Measurements from ENCODE around the gene SYNGR3.

SYNGR3 gene

GRCh38 chr16:1980030-1980769 is 9.6 kb upstream of the SYNGR3 start:
- Histone ChIP-seq H3K4me3 (replicated peaks; ENCODE audit: low read depth, low read length) (no peak overlapping the region), H3K36me3 (ENCODE audit: control insufficient read depth, insufficient read depth, low read length) (peaks cover 23% of the 10 kb centered on the region), H3K27me3 (replicated peaks; ENCODE audit: control insufficient read depth, insufficient read depth, low read length) (no peaks in the 10 kb centered on the region; the same call in 1 of the 2 replicates)
- TF ChIP-seq, protein P1, sequence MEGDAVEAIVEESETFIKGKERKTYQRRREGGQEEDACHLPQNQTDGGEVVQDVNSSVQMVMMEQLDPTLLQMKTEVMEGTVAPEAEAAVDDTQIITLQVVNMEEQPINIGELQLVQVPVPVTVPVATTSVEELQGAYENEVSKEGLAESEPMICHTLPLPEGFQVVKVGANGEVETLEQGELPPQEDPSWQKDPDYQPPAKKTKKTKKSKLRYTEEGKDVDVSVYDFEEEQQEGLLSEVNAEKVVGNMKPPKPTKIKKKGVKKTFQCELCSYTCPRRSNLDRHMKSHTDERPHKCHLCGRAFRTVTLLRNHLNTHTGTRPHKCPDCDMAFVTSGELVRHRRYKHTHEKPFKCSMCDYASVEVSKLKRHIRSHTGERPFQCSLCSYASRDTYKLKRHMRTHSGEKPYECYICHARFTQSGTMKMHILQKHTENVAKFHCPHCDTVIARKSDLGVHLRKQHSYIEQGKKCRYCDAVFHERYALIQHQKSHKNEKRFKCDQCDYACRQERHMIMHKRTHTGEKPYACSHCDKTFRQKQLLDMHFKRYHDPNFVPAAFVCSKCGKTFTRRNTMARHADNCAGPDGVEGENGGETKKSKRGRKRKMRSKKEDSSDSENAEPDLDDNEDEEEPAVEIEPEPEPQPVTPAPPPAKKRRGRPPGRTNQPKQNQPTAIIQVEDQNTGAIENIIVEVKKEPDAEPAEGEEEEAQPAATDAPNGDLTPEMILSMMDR (IDR thresholded peaks at IDR 0.05; ENCODE audit: insufficient read depth, low read length, poor library complexity, severe bottlenecking): no peak
- no peak for DNase-seq (ENCODE audit: extremely low read depth, insufficient read length)

DNA sequence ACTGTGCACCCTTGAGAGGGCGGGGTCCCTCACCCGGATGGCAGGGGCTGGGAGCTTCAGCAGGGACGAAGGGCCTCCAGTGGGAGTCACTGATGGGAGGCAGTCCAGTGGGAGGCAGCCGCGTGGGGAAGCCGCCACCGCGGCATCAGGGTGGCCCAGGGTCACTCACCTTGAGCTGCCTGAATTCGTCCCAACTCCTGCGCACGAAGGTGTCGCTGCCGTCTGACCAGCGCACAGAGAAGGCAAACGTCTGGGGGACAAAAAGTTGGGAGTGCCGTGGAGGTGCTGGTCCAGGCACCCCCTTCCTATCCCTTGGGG is 9.0 kb upstream of the SYNGR3 start:
- TF ChIP-seq, protein P1 (IDR thresholded peaks at IDR 0.05; ENCODE audit: insufficient read depth, low read length, poor library complexity, severe bottlenecking): no peak
- DNase-seq (ENCODE audit: extremely low read depth, insufficient read length): no peak
- H3K27me3 ChIP-seq (replicated peaks; ENCODE audit: control insufficient read depth, insufficient read depth, low read length): no peaks in the 10 kb centered on the region; the same call in 1 of the 2 replicates
- no peak overlapping the region for H3K4me3 ChIP-seq (replicated peaks; ENCODE audit: low read depth, low read length)
- peaks cover 21% of the 10 kb centered on the region for H3K36me3 ChIP-seq (ENCODE audit: control insufficient read depth, insufficient read depth, low read length)

GRCh38 chr16:1981398-1981836 is 8.4 kb upstream of the SYNGR3 start, which contains the start of gene NOXO1:
NOXO1 (minus strand) TSS chr16:1981469; CDS start chr16:1981179, 290 bp downstream.
- TF ChIP-seq, protein P1 (IDR thresholded peaks at IDR 0.05; ENCODE audit: insufficient read depth, low read length, poor library complexity, severe bottlenecking): no peak
- no peak for DNase-seq (ENCODE audit: extremely low read depth, insufficient read length)
- no peak within 1 kb of the TSS for H3K4me3 ChIP-seq (replicated peaks; ENCODE audit: low read depth, low read length)
- no peaks in the 10 kb centered on the region; the same call in 1 of the 2 replicates for H3K27me3 ChIP-seq (replicated peaks; ENCODE audit: control insufficient read depth, insufficient read depth, low read length)
- peaks cover 23% of the 10 kb centered on the region for H3K36me3 ChIP-seq (ENCODE audit: control insufficient read depth, insufficient read depth, low read length)

GRCh38 chr16:1982013-1982433 is 7.7 kb upstream of the SYNGR3 start:
- DNase-seq (ENCODE audit: extremely low read depth, insufficient read length): no peak

DNA sequence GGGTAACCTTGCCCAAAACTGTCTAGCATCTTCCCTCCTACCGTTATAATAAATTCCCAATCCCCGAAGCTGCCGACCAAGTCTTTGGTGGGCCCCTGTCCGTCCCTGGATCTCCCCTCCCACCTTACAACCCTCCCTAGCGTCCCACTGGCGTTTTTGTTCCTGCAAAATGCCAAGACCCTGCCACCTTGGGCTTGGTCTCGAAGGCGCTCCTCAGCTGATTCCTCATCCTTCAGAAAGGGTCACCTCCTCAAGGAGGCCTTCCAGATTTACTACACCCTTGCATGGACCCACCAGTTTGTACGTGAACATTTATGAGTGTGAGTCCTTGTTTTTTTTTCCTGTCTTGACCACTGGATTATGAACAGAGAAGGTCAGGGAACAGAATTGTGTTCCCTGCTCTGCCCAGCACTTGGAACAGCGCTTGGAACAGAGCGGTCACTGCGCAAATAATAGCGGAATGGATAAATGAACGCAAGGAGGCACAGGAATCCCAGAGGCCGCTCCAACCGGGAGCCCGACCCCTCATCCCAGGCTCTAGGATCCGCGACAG is 6.7 kb upstream of the SYNGR3 start:
- TF ChIP-seq, protein P1 (IDR thresholded peaks at IDR 0.05; ENCODE audit: insufficient read depth, low read length, poor library complexity, severe bottlenecking): no peak
- H3K27me3 ChIP-seq (replicated peaks; ENCODE audit: control insufficient read depth, insufficient read depth, low read length): no peaks in the 10 kb centered on the region; the same call in 1 of the 2 replicates
- no peak overlapping the region for H3K4me3 ChIP-seq (replicated peaks; ENCODE audit: low read depth, low read length)
- H3K36me3 ChIP-seq (ENCODE audit: control insufficient read depth, insufficient read depth, low read length): peaks cover 14% of the 10 kb centered on the region
- no peak for DNase-seq (ENCODE audit: extremely low read depth, insufficient read length)

More at GRCh38 chr16:1982013-1982433, 7.7 kb upstream of the SYNGR3 start:
- H3K36me3 ChIP-seq (ENCODE audit: control insufficient read depth, insufficient read depth, low read length): peaks cover 19% of the 10 kb centered on the region
- no peak overlapping the region for H3K4me3 ChIP-seq (replicated peaks; ENCODE audit: low read depth, low read length)
- no peaks in the 10 kb centered on the region; the same call in 1 of the 2 replicates for H3K27me3 ChIP-seq (replicated peaks; ENCODE audit: control insufficient read depth, insufficient read depth, low read length)
- TF ChIP-seq, protein P1 (IDR thresholded peaks at IDR 0.05; ENCODE audit: insufficient read depth, low read length, poor library complexity, severe bottlenecking): no peak

Measured in GM06990 (cell line).